Tibial nerve (tissue), 4 donors: Measurements from ENCODE around the gene ZNF490.

Experiments used
- EP300 ChIP-seq, 2 donors: sonication (generic); formaldehyde crosslinking; IDR thresholded peaks; one replicate each; pipeline ENCODE4 v1.6.1; 2017; ENCODE audit warnings: antibody characterized with exemption in 2 of 2, mild to moderate bottlenecking in 1 of 2
- POLR2A ChIP-seq, 2 donors: fragments of 450-650 bp; IDR thresholded peaks; one replicate each; pipeline ENCODE4 v1.6.1; 2017; ENCODE audit warnings: antibody characterized with exemption in 2 of 2, mild to moderate bottlenecking in 2 of 2, moderate library complexity in 2 of 2
- TF ChIP-seq, protein P1 (sequence below), 5 experiments: fragments of 200-600 bp in 3 of 5; fragments of 450-650 bp in 2 of 5; sonication (generic) in 3 of 5; IDR thresholded peaks; one replicate each; pipeline ENCODE4 v1.5.1; 2016 to 2019; ENCODE audit warnings: antibody characterized with exemption in 5 of 5, mild to moderate bottlenecking in 3 of 5, moderate library complexity in 2 of 5

DNA sequence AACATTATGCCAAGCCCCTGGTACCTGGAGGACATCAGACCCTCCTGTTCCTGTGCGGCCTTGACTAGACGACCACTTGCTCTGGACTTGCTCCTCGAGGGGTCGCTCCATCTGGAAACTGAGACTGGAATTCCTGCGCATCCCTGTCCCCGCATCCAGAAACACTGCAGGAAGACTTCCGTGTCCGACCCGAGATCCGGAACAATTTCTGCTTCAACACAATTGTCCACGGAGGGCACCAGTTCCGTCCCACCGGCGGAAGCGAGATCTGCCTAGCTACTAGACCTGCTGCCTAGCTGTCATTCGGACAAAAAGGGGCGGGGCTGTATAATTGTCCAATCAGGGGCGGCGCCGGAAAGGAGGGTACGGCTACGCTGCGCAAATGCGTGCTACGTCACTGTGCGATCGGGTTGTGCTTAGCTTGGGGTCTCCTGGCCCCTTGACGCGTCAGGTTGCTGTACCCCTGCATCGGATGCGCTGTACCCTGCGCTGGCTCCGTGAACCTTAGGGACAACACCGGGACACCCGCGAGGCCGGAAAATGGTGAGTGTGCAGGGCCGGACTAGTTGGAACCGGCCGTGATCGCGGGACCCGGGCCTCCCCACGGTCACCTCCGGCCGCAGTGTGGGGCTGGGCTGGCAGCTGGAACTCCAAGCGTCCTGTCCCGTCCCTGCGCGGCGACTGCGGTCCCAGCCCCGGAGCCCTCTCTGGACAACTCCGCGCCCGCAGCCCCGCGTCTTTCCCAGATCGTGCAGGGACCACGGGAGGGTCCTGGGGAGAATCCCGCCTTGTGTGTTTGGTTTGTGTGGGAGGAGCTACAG lies at the start of gene ZNF490, which contains the start of gene ZNF791:
- TF ChIP-seq, protein P1, sequence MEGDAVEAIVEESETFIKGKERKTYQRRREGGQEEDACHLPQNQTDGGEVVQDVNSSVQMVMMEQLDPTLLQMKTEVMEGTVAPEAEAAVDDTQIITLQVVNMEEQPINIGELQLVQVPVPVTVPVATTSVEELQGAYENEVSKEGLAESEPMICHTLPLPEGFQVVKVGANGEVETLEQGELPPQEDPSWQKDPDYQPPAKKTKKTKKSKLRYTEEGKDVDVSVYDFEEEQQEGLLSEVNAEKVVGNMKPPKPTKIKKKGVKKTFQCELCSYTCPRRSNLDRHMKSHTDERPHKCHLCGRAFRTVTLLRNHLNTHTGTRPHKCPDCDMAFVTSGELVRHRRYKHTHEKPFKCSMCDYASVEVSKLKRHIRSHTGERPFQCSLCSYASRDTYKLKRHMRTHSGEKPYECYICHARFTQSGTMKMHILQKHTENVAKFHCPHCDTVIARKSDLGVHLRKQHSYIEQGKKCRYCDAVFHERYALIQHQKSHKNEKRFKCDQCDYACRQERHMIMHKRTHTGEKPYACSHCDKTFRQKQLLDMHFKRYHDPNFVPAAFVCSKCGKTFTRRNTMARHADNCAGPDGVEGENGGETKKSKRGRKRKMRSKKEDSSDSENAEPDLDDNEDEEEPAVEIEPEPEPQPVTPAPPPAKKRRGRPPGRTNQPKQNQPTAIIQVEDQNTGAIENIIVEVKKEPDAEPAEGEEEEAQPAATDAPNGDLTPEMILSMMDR (IDR thresholded peaks at IDR 0.05), result peak in 1 of 5 experiments; percentile 36
- TF ChIP-seq POLR2A (IDR thresholded peaks at IDR 0.05) (peak; percentile 84 to 93), EP300 (IDR thresholded peaks at IDR 0.05) (peak; percentile 72 to 96)
